Measurements from ENCODE around the gene CLDN11.

The CLDN11 gene

GRCh38 chr3:170437176-170437575, 18.5 kb downstream of the CLDN11 start:
- H3K4me1 Mint-ChIP-seq (ENCODE audit: low read depth in 2 of 2), result no peaks in the 10 kb centered on the region
- H3K36me3 Mint-ChIP-seq (ENCODE audit: insufficient read depth), result no peaks in the 10 kb centered on the region
- ATAC-seq (replicated peaks) (no peak), DNase-seq (no peak)
- no peak overlapping the region for H3K4me3 Mint-ChIP-seq
- H3K27me3 Mint-ChIP-seq, result peaks cover 31 to 51% of the 10 kb centered on the region in 2 donors
- H3K9me3 Mint-ChIP-seq, result no peaks in the 10 kb centered on the region
- no peak overlapping the region for H3K27ac Mint-ChIP-seq

- no peak overlapping the region for H3K4me3 Mint-ChIP-seq
- no peaks in the 10 kb centered on the region for H3K4me1 Mint-ChIP-seq (ENCODE audit: low read depth in 2 of 2)
- no peaks in the 10 kb centered on the region for H3K9me3 Mint-ChIP-seq
- no peaks in the 10 kb centered on the region for H3K36me3 Mint-ChIP-seq (ENCODE audit: insufficient read depth)
- peaks cover 37 to 58% of the 10 kb centered on the region in 2 donors for H3K27me3 Mint-ChIP-seq
- ATAC-seq (replicated peaks) (no peak), DNase-seq (no peak)
- H3K27ac Mint-ChIP-seq, result no peak overlapping the region
Observed at GRCh38 chr3:170437696-170438407, 19.2 kb downstream of the CLDN11 start.

- Mint-ChIP-seq H3K4me3 (no peak overlapping the region), H3K9me3 (no peaks in the 10 kb centered on the region), H3K27ac (no peak overlapping the region), H3K4me1 (ENCODE audit: low read depth in 2 of 2) (no peaks in the 10 kb centered on the region), H3K27me3 (peaks cover 38 to 60% of the 10 kb centered on the region in 2 donors), H3K36me3 (ENCODE audit: insufficient read depth) (no peaks in the 10 kb centered on the region)
- DNase-seq, result no peak
- ATAC-seq (replicated peaks), result no peak
Observed at GRCh38 chr3:170438836-170439235, 20.2 kb downstream of the CLDN11 start.

- H3K4me3 Mint-ChIP-seq, result no peak overlapping the region
- no peaks in the 10 kb centered on the region for H3K36me3 Mint-ChIP-seq (ENCODE audit: insufficient read depth)
- DNase-seq (no peak), ATAC-seq (replicated peaks) (no peak)
- no peaks in the 10 kb centered on the region for H3K9me3 Mint-ChIP-seq
- peaks cover 45 to 69% of the 10 kb centered on the region in 2 donors for H3K27me3 Mint-ChIP-seq
- no peaks in the 10 kb centered on the region for H3K4me1 Mint-ChIP-seq (ENCODE audit: low read depth in 2 of 2)
- H3K27ac Mint-ChIP-seq, result no peak overlapping the region
Observed at GRCh38 chr3:170440344-170440743, 21.7 kb downstream of the CLDN11 start.

- no peaks in the 10 kb centered on the region for H3K9me3 Mint-ChIP-seq
- no peak overlapping the region for H3K4me3 Mint-ChIP-seq
- H3K27ac Mint-ChIP-seq, result no peak overlapping the region
- DNase-seq (no peak), ATAC-seq (replicated peaks) (no peak)
- H3K27me3 Mint-ChIP-seq, result peaks cover 48 to 67% of the 10 kb centered on the region in 2 donors
- H3K4me1 Mint-ChIP-seq (ENCODE audit: low read depth in 2 of 2), result no peaks in the 10 kb centered on the region
- H3K36me3 Mint-ChIP-seq (ENCODE audit: insufficient read depth), result no peaks in the 10 kb centered on the region
Observed at GRCh38 chr3:170441412-170441811, 22.7 kb downstream of the CLDN11 start.

GRCh38 chr3:170442947-170443346, 24.3 kb downstream of the CLDN11 start:
- Mint-ChIP-seq H3K4me3 (no peak overlapping the region), H3K27me3 (peaks cover 43 to 52% of the 10 kb centered on the region in 2 donors), H3K36me3 (ENCODE audit: insufficient read depth) (no peaks in the 10 kb centered on the region), H3K9me3 (no peaks in the 10 kb centered on the region), H3K4me1 (ENCODE audit: low read depth in 2 of 2) (no peaks in the 10 kb centered on the region), H3K27ac (no peak overlapping the region)
- DNase-seq, result no peak
- no peak for ATAC-seq (replicated peaks)

GRCh38 chr3:170443457-170443856, 24.8 kb downstream of the CLDN11 start:
- Mint-ChIP-seq H3K27ac (no peak overlapping the region), H3K9me3 (no peaks in the 10 kb centered on the region), H3K4me1 (ENCODE audit: low read depth in 2 of 2) (no peaks in the 10 kb centered on the region), H3K27me3 (peaks cover 43 to 46% of the 10 kb centered on the region in 2 donors), H3K36me3 (ENCODE audit: insufficient read depth) (no peaks in the 10 kb centered on the region), H3K4me3 (no peak overlapping the region)
- ATAC-seq (replicated peaks), result no peak
- no peak for DNase-seq

GRCh38 chr3:170448584-170448983, 29.9 kb downstream of the CLDN11 start:
- H3K36me3 Mint-ChIP-seq (ENCODE audit: insufficient read depth), result peaks cover 3% of the 10 kb centered on the region
- no peak for ATAC-seq (replicated peaks)
- no peaks in the 10 kb centered on the region for H3K4me1 Mint-ChIP-seq (ENCODE audit: low read depth in 2 of 2)
- no peaks in the 10 kb centered on the region for H3K9me3 Mint-ChIP-seq
- peaks cover 9 to 11% of the 10 kb centered on the region in 2 donors for H3K27me3 Mint-ChIP-seq
- no peak overlapping the region for H3K27ac Mint-ChIP-seq
- no peak overlapping the region for H3K4me3 Mint-ChIP-seq
- DNase-seq, result no peak

GRCh38 chr3:170450039-170450438, 31.4 kb downstream of the CLDN11 start:
- Mint-ChIP-seq H3K27me3 (peaks cover 3 to 6% of the 10 kb centered on the region in 2 donors), H3K4me1 (ENCODE audit: low read depth in 2 of 2) (no peaks in the 10 kb centered on the region), H3K36me3 (ENCODE audit: insufficient read depth) (peaks cover 3% of the 10 kb centered on the region), H3K9me3 (no peaks in the 10 kb centered on the region), H3K4me3 (no peak overlapping the region), H3K27ac (no peak overlapping the region)
- no peak for ATAC-seq (replicated peaks)
- no peak for DNase-seq

- Mint-ChIP-seq H3K27ac (no peak overlapping the region), H3K4me3 (no peak overlapping the region), H3K36me3 (ENCODE audit: insufficient read depth) (peaks cover 3% of the 10 kb centered on the region), H3K27me3 (peaks cover 18 to 40% of the 10 kb centered on the region in 2 donors), H3K4me1 (ENCODE audit: low read depth in 2 of 2) (no peaks in the 10 kb centered on the region), H3K9me3 (no peaks in the 10 kb centered on the region)
- no peak for DNase-seq
- no peak for ATAC-seq (replicated peaks)
Observed at GRCh38 chr3:170454509-170454908, 35.8 kb downstream of the CLDN11 start.

- ATAC-seq (replicated peaks), result no peak
- H3K4me1 Mint-ChIP-seq (ENCODE audit: low read depth in 2 of 2), result no peaks in the 10 kb centered on the region
- no peak overlapping the region for H3K4me3 Mint-ChIP-seq
- no peaks in the 10 kb centered on the region for H3K9me3 Mint-ChIP-seq
- no peaks in the 10 kb centered on the region for H3K36me3 Mint-ChIP-seq (ENCODE audit: insufficient read depth)
- DNase-seq, result no peak
- no peak overlapping the region for H3K27ac Mint-ChIP-seq
- peaks cover 32 to 64% of the 10 kb centered on the region in 2 donors for H3K27me3 Mint-ChIP-seq
Observed at GRCh38 chr3:170458285-170458684, 39.6 kb downstream of the CLDN11 start.

GRCh38 chr3:170463011-170463410, 44.3 kb downstream of the CLDN11 start:
- H3K4me1 Mint-ChIP-seq (ENCODE audit: low read depth in 2 of 2), result no peaks in the 10 kb centered on the region
- H3K27me3 Mint-ChIP-seq, result peaks cover 28 to 48% of the 10 kb centered on the region in 2 donors
- no peak overlapping the region for H3K27ac Mint-ChIP-seq
- DNase-seq (no peak), ATAC-seq (replicated peaks) (no peak)
- no peaks in the 10 kb centered on the region for H3K36me3 Mint-ChIP-seq (ENCODE audit: insufficient read depth)
- H3K4me3 Mint-ChIP-seq, result no peak overlapping the region
- H3K9me3 Mint-ChIP-seq, result no peaks in the 10 kb centered on the region

- H3K36me3 Mint-ChIP-seq (ENCODE audit: insufficient read depth), result no peaks in the 10 kb centered on the region
- no peak overlapping the region for H3K27ac Mint-ChIP-seq
- ATAC-seq (replicated peaks), result no peak
- no peak overlapping the region for H3K4me3 Mint-ChIP-seq
- H3K27me3 Mint-ChIP-seq, result peaks cover 42 to 55% of the 10 kb centered on the region in 2 donors
- no peaks in the 10 kb centered on the region for H3K9me3 Mint-ChIP-seq
- no peaks in the 10 kb centered on the region for H3K4me1 Mint-ChIP-seq (ENCODE audit: low read depth in 2 of 2)
- no peak for DNase-seq
Observed at GRCh38 chr3:170465955-170466354, 47.3 kb downstream of the CLDN11 start.

GRCh38 chr3:170467007-170467406, 48.3 kb downstream of the CLDN11 start:
- Mint-ChIP-seq H3K4me3 (no peak overlapping the region), H3K27me3 (peaks cover 48 to 59% of the 10 kb centered on the region in 2 donors)
- no peak for ATAC-seq (replicated peaks)

More at GRCh38 chr3:170467007-170467406, 48.3 kb downstream of the CLDN11 start:
- H3K27ac Mint-ChIP-seq, result no peak overlapping the region
- DNase-seq, result no peak
- H3K36me3 Mint-ChIP-seq (ENCODE audit: insufficient read depth), result no peaks in the 10 kb centered on the region
- H3K9me3 Mint-ChIP-seq, result no peaks in the 10 kb centered on the region
- no peaks in the 10 kb centered on the region for H3K4me1 Mint-ChIP-seq (ENCODE audit: low read depth in 2 of 2)
